Stomach (tissue), 4 donors: ENCODE measurements around the gene ZC3HAV1.

ENCODE experiments used
- CTCF ChIP-seq, 7 experiments: fragments of 450-650 bp in 4 of 7; fragments of 200-600 bp in 3 of 7; sonication (generic) in 3 of 7; IDR thresholded peaks; one replicate each; pipeline ENCODE4 v1.5.1; 2016 to 2019; ENCODE audit warnings: antibody characterized with exemption in 7 of 7, control low read depth in 2 of 7, mild to moderate bottlenecking in 1 of 7
- EP300 ChIP-seq: sonication (generic); formaldehyde crosslinking; IDR thresholded peaks from one replicate; pipeline ENCODE4 v1.6.1; 2017; ENCODE audit warnings: antibody characterized with exemption
- POLR2A ChIP-seq, 4 donors: fragments of 450-650 bp; IDR thresholded peaks; one replicate each; pipeline ENCODE4 v1.6.1; 2016; ENCODE audit warnings: antibody characterized with exemption in 4 of 4, control low read depth in 2 of 4, mild to moderate bottlenecking in 1 of 4, moderate library complexity in 1 of 4
- POLR2AphosphoS5 ChIP-seq, 3 donors: sonication (generic); formaldehyde crosslinking; IDR thresholded peaks; one replicate each; pipeline ENCODE4 v1.6.1; 2016; ENCODE audit warnings: antibody characterized with exemption in 3 of 3

GRCh38 chr7:139044813-139045794, 64.4 kb downstream of the ZC3HAV1 start:
- TF ChIP-seq POLR2A (IDR thresholded peaks at IDR 0.05), result no peak
- TF ChIP-seq CTCF (IDR thresholded peaks at IDR 0.05), result no peak
- TF ChIP-seq POLR2AphosphoS5 (IDR thresholded peaks at IDR 0.05), result no peak
- no peak for TF ChIP-seq EP300
